G401 (cell line): ENCODE results near the gene TOGARAM2. TPM values are rescaled to one million over a fixed set of nuclear protein-coding genes. Genes with fewer than 3 reads are reported as not detected.
A peak's percentile ranks its signal among the peaks of the same experiment; 100 is the strongest.

Experiments used
- DNase-seq: peaks from one replicate; pipeline ENCODE4 v3.0.0-alpha.2; 2015; ENCODE audit warnings: low spot score
- in situ Hi-C: cut with HindIII; loops from 2 replicates; pipeline ENCODE4 v1.10.0; 2016; ENCODE audit warnings: low sequenced_read_pairs, mixed read lengths
- total RNA-seq: library from RNA; depleted of rRNA; stranded (reverse); fragments of >200 nt; shearing (Covaris generic); gene quantifications from 2 replicates; pipeline ENCODE4 v1.2.3, GENCODE V29; 2014

TOGARAM2 gene
- total RNA-seq, 1 experiment from 2014 or later = 2.7 TPM

- in situ Hi-C loops = no loop called here
- DNase-seq = no peak
Measured at GRCh38 chr2:29014811-29015421, 33.8 kb downstream of the TOGARAM2 start.

- DNase-seq = no peak
- in situ Hi-C loops = no loop called here
Measured at GRCh38 chr2:29015701-29016470, 34.8 kb downstream of the TOGARAM2 start.

GRCh38 chr2:29016504-29016903, 35.4 kb downstream of the TOGARAM2 start:
- in situ Hi-C loops = no loop called here
- DNase-seq = no peak

- no peak for DNase-seq
- in situ Hi-C loops = no loop called here
Measured at GRCh38 chr2:29017716-29018435, 36.8 kb downstream of the TOGARAM2 start.

DNA sequence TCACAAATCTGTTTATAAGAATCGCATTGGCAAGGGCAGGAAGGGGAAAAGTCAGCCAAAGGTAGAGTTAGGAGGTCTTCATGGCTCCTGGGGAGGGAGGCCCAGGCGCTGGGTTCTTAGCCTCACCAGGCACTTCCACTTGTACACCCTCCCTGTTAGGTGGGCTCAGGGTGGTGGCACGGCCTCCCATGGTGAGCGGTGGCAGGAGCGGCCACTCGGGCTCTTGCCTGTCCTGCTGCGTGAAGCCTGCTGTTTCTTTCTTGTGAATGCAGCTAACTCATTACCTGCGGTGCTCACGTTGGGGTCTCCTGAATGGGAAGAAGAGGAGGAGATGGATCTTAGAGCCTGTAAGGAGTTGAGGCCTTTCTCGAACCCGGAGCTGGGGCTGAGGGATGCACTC, 40.8 kb downstream of the TOGARAM2 start:
- DNase-seq = no peak
- in situ Hi-C loops = no loop called here

- in situ Hi-C loops = no loop called here
- DNase-seq = peak; percentile 13
Measured at GRCh38 chr2:29022679-29023078, 41.6 kb downstream of the TOGARAM2 start.

GRCh38 chr2:29023188-29023587, 42.1 kb downstream of the TOGARAM2 start:
- in situ Hi-C loops = no loop called here
- DNase-seq = no peak

GRCh38 chr2:29024882-29025430, 43.9 kb downstream of the TOGARAM2 start:
- in situ Hi-C loops = no loop called here
- DNase-seq = no peak

GRCh38 chr2:29025711-29026110, 44.6 kb downstream of the TOGARAM2 start:
- in situ Hi-C loops = no loop called here
- no peak for DNase-seq

GRCh38 chr2:29031046-29031445, 49.9 kb downstream of the TOGARAM2 start:
- in situ Hi-C loops = no loop called here
- no peak for DNase-seq

- no peak for DNase-seq
- in situ Hi-C loops = no loop called here
Measured at GRCh38 chr2:29032189-29032588, 51.1 kb downstream of the TOGARAM2 start.

DNA sequence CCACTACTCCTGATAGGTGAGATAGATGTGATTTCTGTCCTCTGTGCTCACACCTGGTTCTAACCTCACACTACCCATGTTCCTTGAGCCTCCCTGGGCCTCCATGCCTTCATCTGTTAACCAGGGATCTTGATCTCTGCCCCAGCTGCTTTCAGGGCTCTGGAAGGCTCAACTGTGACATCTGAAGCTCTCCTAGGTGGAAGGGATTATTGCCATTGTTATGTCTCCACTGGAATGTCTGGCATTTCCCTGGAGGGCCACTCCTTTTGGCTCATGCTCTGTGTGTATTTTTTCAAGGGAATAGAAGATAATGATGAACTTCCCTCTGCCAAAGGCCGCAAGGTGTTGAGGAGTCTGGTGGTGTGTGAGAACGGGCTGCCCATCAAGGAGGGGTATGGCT, 52.1 kb downstream of the TOGARAM2 start:
- in situ Hi-C loops = no loop called here

DNA sequence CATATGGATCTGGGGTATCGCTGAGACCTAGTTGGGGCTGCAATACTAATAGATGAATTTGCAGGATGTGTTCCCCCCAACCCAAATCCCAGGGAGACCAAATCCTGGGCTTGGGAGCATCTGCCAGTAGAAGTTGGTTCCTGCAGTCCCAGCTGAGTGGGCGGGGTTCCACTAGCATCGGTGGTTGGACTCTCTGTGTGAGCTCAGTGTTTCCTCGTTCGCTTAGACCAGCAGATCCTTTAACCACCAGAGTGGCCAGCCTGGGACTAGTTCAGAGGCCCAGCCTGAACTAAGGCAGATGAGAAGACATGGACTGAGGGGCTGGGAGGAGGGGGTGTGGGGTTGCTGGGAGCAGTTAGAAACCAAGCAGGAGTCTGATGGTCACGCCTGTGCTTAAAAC, 52.6 kb downstream of the TOGARAM2 start:
- in situ Hi-C loops = no loop called here
- no peak for DNase-seq

More for the DNA sequence above, 52.1 kb downstream of the TOGARAM2 start:
- DNase-seq = no peak

DNA sequence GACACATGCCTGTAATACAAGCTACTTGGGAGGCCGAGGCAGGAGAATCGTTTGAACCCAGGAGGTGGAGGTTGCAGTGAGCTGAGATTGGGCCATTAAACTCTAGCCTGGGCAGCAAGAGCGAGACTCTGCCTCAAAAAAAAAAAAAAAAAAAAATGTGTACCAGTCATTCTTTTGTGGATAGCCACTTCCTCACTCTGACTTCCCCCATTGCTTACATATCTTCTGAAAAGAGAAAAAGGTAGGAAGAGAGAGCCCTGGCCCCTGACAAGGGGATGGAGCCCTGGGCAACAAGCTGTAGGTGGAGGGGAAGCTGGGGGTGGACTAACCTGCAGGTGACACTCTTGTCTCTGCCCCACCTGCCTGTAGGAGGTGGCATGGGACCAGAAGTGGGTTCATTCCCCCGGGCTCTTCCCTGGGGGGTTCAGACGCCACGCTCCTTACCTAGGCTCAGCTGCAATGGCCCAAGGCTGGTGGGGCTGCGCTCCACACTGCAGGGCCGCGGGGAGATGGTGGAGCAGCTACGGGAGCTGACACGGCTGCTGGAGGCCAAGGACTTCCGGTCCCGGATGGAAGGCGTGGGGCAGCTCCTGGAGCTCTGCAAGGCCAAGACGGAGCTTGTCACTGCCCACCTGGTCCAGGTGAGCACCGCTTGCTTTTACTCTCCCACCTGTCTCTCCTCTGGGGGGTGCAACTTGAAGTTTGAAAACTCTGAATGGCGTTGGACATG, 54.1 kb downstream of the TOGARAM2 start:
- in situ Hi-C loops = no loop called here
- DNase-seq = no peak

DNA sequence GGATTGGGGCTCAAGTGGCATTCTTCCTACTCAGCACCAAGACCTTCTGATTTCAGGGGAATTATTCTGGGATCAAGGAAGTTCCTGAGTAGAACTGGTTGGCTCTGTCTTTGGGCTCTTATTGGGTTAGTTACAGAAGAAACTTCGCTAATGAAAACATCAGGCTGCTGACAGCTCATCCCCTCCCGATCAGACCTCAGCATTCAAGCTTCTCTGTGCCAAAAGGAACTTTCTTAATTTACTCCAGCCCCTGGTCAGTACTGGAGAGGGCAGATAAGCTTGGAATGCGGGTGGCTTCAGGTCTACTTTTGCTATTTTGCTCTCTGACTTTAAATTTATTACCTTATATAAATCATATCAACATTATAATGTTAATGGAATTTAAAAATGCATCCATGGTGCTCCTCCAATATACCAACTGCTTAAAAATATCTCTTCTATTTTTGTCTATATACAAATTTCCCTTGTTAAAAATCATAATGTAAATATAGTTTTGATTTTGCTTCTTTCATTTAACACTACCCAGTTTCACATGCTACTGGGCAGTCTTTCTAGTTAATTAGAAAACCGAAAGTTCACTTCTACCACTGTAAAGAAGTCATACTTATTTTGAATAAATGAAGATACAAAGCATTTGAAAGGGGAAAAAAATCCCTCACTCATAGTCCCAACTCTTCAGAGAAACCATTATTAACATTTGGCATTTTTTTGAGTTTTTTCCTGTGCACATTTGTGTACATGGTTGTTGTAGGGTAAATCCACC, 58.8 kb downstream of the TOGARAM2 start:
- in situ Hi-C loops = no loop called here
- DNase-seq = no peak

GRCh38 chr2:29040552-29040951, 59.5 kb downstream of the TOGARAM2 start:
- in situ Hi-C loops = no loop called here
- no peak for DNase-seq

DNA sequence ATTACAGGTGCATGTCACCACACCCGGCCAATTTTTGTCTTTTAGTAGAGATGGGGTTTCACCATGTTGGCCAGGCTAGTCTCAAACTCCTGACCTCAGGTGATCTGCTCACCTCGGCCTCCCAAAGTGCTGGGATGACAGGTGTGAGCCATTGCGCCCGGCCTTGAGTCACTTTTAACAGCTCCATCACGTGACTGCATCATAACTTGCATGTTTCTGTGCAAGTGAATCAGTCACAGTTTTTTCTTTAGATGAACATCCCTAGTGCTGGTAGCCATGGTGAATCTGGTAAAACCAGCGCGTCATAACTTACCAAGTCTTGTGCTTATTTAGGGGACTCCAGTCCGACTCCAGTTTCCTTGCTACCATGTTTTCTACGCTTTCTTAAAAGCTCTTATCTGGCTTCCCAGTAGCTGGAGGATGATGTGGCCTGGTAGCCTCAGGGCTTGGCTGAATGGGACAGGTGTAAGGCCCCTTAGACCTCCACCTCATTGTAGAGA, 60.1 kb downstream of the TOGARAM2 start:
- no peak for DNase-seq
- in situ Hi-C loops = no loop called here

- in situ Hi-C loops = no loop called here
Measured at GRCh38 chr2:29042561-29043075, 61.5 kb downstream of the TOGARAM2 start.

More at GRCh38 chr2:29042561-29043075, 61.5 kb downstream of the TOGARAM2 start:
- no peak for DNase-seq
